Neural progenitor cell (in vitro differentiated cells): Measurements from ENCODE around the gene AOC1. TPM values are rescaled to one million over a fixed set of nuclear protein-coding genes. Genes with fewer than 3 reads are reported as not detected.

ENCODE experiments used
- DNase-seq: peaks from one replicate; pipeline ENCODE4 v3.0.0-alpha.2; 2016; ENCODE audit warnings: low spot score
- H2AFZ ChIP-seq: fragments of 200-600 bp; sonication (generic); replicated peaks from 2 replicates; pipeline ENCODE4 v1.6.1; 2016; ENCODE audit warnings: antibody characterized with exemption
- H3F3A ChIP-seq: fragments of 200-600 bp; sonication (generic); 2 replicates; pipeline ENCODE4 v1.6.1; 2016; ENCODE audit warnings: antibody characterized with exemption, low read depth
- H3K27ac ChIP-seq: fragments of 200-600 bp; sonication (generic); 2 replicates; pipeline ENCODE4 v1.5.1; 2016; ENCODE audit warnings: mild to moderate bottlenecking
- H3K27me3 ChIP-seq: fragments of 200-600 bp; sonication (generic); 2 replicates; pipeline ENCODE4 v1.6.1; 2016; ENCODE audit warnings: mild to moderate bottlenecking, moderate library complexity
- H3K36me3 ChIP-seq: fragments of 200-600 bp; sonication (generic); 2 replicates; pipeline ENCODE4 v1.5.1; 2016
- H3K4me1 ChIP-seq: fragments of 200-600 bp; sonication (generic); 2 replicates; pipeline ENCODE4 v1.6.1; 2016; ENCODE audit warnings: mixed run types
- H3K4me2 ChIP-seq: fragments of 200-600 bp; sonication (generic); 2 replicates; pipeline ENCODE4 v1.6.1; 2016
- H3K4me3 ChIP-seq: fragments of 200-600 bp; sonication (generic); 2 replicates; pipeline ENCODE4 v1.5.1; 2016
- H3K79me2 ChIP-seq: fragments of 200-600 bp; sonication (generic); 2 replicates; pipeline ENCODE4 v1.6.1; 2016; ENCODE audit warnings: low read depth
- H3K9ac ChIP-seq: fragments of 200-600 bp; sonication (generic); 2 replicates; pipeline ENCODE4 v1.6.1; 2016
- H3K9me3 ChIP-seq: fragments of 200-600 bp; sonication (generic); 2 replicates; pipeline ENCODE4 v1.5.1; 2016; ENCODE audit warnings: low read depth
- H4K20me1 ChIP-seq: fragments of 200-600 bp; sonication (generic); 2 replicates; pipeline ENCODE4 v1.6.1; 2016; ENCODE audit warnings: low read depth
- H3K27ac Mint-ChIP-seq: 3 replicates; pipeline ENCODE4 v1.8.0; 2021; ENCODE audit warnings: mixed read lengths
- H3K27me3 Mint-ChIP-seq: 2 replicates; pipeline ENCODE4 v1.8.0; 2022; ENCODE audit warnings: low read depth, mild to moderate bottlenecking, inconsistent platforms, moderate library complexity, mixed read lengths; ENCODE audit not compliant: insufficient read depth
- H3K36me3 Mint-ChIP-seq: 3 replicates; pipeline ENCODE4 v1.8.0; 2021; ENCODE audit warnings: mixed read lengths
- H3K4me1 Mint-ChIP-seq: 3 replicates; pipeline ENCODE4 v1.8.0; 2021; ENCODE audit warnings: mixed read lengths
- H3K4me3 Mint-ChIP-seq: 3 replicates; pipeline ENCODE4 v1.8.0; 2021; ENCODE audit warnings: mild to moderate bottlenecking, moderate library complexity, mixed read lengths
- H3K9me3 Mint-ChIP-seq: 3 replicates; pipeline ENCODE4 v1.8.0; 2020; ENCODE audit warnings: mixed read lengths
- CTCF ChIP-seq: fragments of 200-600 bp; sonication (generic); IDR thresholded peaks from 2 replicates; pipeline ENCODE4 v1.5.1; 2017; ENCODE audit warnings: antibody characterized with exemption, mild to moderate bottlenecking
- EZH2 ChIP-seq: fragments of 200-600 bp; sonication (generic); IDR thresholded peaks from 2 replicates; pipeline ENCODE4 v1.6.1; 2017; ENCODE audit warnings: antibody characterized with exemption, mild to moderate bottlenecking, moderate library complexity
- EZH2phosphoT487 ChIP-seq: fragments of 200-600 bp; sonication (generic); IDR thresholded peaks from 2 replicates; pipeline ENCODE4 v1.6.1; 2017; ENCODE audit warnings: antibody characterized with exemption
- total RNA-seq: library from RNA; depleted of rRNA; stranded (reverse); fragments of >200 nt; gene quantifications from 2 replicates; pipeline ENCODE4 v1.2.3, GENCODE V29; 2015; ENCODE audit warnings: low replicate concordance

The AOC1 gene
- total RNA-seq, 1 donor from 2014 or later, result not detected

- H3K4me3 Mint-ChIP-seq, result no peak overlapping the region
- DNase-seq, result no peak
- Histone ChIP-seq H3K9me3 (peaks cover 3% of the 10 kb centered on the region), H3K4me2 (no peak overlapping the region), H3K27ac (no peak overlapping the region), H3K9ac (no peak overlapping the region), H3K36me3 (no peaks in the 10 kb centered on the region), H3F3A (no peaks in the 10 kb centered on the region), H3K4me3 (no peak overlapping the region), H3K27me3 (peaks cover 20% of the 10 kb centered on the region), H2AFZ (no peak overlapping the region), H3K79me2 (no peaks in the 10 kb centered on the region), H4K20me1 (no peaks in the 10 kb centered on the region), H3K4me1 (no peaks in the 10 kb centered on the region)
- H3K27ac Mint-ChIP-seq, result no peak overlapping the region
- TF ChIP-seq EZH2 (no peak), CTCF (no peak), EZH2phosphoT487 (no peak)
- no peaks in the 10 kb centered on the region for H3K36me3 Mint-ChIP-seq
- peaks cover 15% of the 10 kb centered on the region for H3K9me3 Mint-ChIP-seq
- peaks cover 12% of the 10 kb centered on the region for H3K4me1 Mint-ChIP-seq
- H3K27me3 Mint-ChIP-seq, result peaks cover 19% of the 10 kb centered on the region
Measured at GRCh38 chr7:150895809-150896208, 43.5 kb downstream of the AOC1 start.

GRCh38 chr7:150896562-150897209 lies 44.4 kb downstream of the AOC1 start:
- TF ChIP-seq EZH2phosphoT487, result no peak
- TF ChIP-seq EZH2, result no peak
- no peak for TF ChIP-seq CTCF
- Histone ChIP-seq H3K4me1 (no peaks in the 10 kb centered on the region), H3K27me3 (peaks cover 20% of the 10 kb centered on the region), H3K36me3 (no peaks in the 10 kb centered on the region), H3K9ac (no peak overlapping the region), H3K27ac (no peak overlapping the region), H3K9me3 (peaks cover 3% of the 10 kb centered on the region), H2AFZ (no peak overlapping the region), H3K4me2 (no peak overlapping the region), H3K79me2 (no peaks in the 10 kb centered on the region), H3K4me3 (no peak overlapping the region), H4K20me1 (no peaks in the 10 kb centered on the region), H3F3A (no peaks in the 10 kb centered on the region)
- no peak for DNase-seq
- H3K27ac Mint-ChIP-seq, result no peak overlapping the region
- H3K36me3 Mint-ChIP-seq, result no peaks in the 10 kb centered on the region
- peaks cover 21% of the 10 kb centered on the region for H3K27me3 Mint-ChIP-seq
- H3K4me1 Mint-ChIP-seq, result peaks cover 21% of the 10 kb centered on the region
- H3K9me3 Mint-ChIP-seq, result peaks cover 15% of the 10 kb centered on the region
- H3K4me3 Mint-ChIP-seq, result no peak overlapping the region

- DNase-seq, result no peak
- H2AFZ ChIP-seq, result no peak overlapping the region
- H3K27ac Mint-ChIP-seq, result no peak overlapping the region
- no peaks in the 10 kb centered on the region for H3K4me1 ChIP-seq
- no peak for TF ChIP-seq CTCF
- no peak for TF ChIP-seq EZH2
- TF ChIP-seq EZH2phosphoT487, result no peak
- H3K36me3 ChIP-seq, result no peaks in the 10 kb centered on the region
- no peaks in the 10 kb centered on the region for H3K36me3 Mint-ChIP-seq
- H3K4me1 Mint-ChIP-seq, result peaks cover 29% of the 10 kb centered on the region
- peak overlapping the region; percentile 13 for H3K4me3 Mint-ChIP-seq
- no peaks in the 10 kb centered on the region for H4K20me1 ChIP-seq
- H3K9me3 ChIP-seq, result peaks cover 3% of the 10 kb centered on the region
- no peak overlapping the region for H3K4me2 ChIP-seq
- H3K4me3 ChIP-seq, result no peak overlapping the region
- H3K9ac ChIP-seq, result no peak overlapping the region
- H3K27me3 ChIP-seq, result peaks cover 20% of the 10 kb centered on the region
- H3K27me3 Mint-ChIP-seq, result peaks cover 20% of the 10 kb centered on the region
- H3K27ac ChIP-seq, result no peak overlapping the region
- H3K79me2 ChIP-seq, result no peaks in the 10 kb centered on the region
- peaks cover 14% of the 10 kb centered on the region for H3K9me3 Mint-ChIP-seq
- no peaks in the 10 kb centered on the region for H3F3A ChIP-seq
Measured at GRCh38 chr7:150897502-150898474, 45.5 kb downstream of the AOC1 start.
